T-helper 17 cell (primary cell): ENCODE measurements around the gene EPHA6. TPM values are rescaled to one million over a fixed set of nuclear protein-coding genes. Genes with fewer than 3 reads are reported as not detected.
"Not testable (repeated sequence)": the region's sequence is repeated elsewhere in the genome, so short reads cannot be mapped to it uniquely, and the experiment has no call there.

Experiments used
- ATAC-seq: fragments of 150-1000 bp; cut with Tn5 transposase; 2 replicates; pipeline ENCODE4 v1.10.0; 2021; ENCODE audit warnings: mild to moderate bottlenecking, moderate library complexity
- DNase-seq, 3 donors: peaks; one replicate each; pipeline versions ENCODE4 v3.0.0 to v3.0.0-alpha.2; 2020 to 2021
- H3K9me3 ChIP-seq: one replicate; pipeline ENCODE4 v1.7.0; 2013; ENCODE audit warnings: low read length, mild to moderate bottlenecking; ENCODE audit not compliant: control insufficient read depth, poor library complexity, severe bottlenecking
- H3K27ac Mint-ChIP-seq: one replicate; pipeline ENCODE4 v1.8.0; 2022; ENCODE audit warnings: mild to moderate bottlenecking, moderate library complexity, mixed read lengths
- H3K27me3 Mint-ChIP-seq: one replicate; pipeline ENCODE4 v1.8.0; 2022; ENCODE audit warnings: mixed read lengths
- H3K36me3 Mint-ChIP-seq: one replicate; pipeline ENCODE4 v1.8.0; 2022; ENCODE audit warnings: low read depth, mixed read lengths
- H3K4me1 Mint-ChIP-seq: one replicate; pipeline ENCODE4 v1.8.0; 2022; ENCODE audit warnings: mild to moderate bottlenecking, mixed read lengths
- H3K4me3 Mint-ChIP-seq: one replicate; pipeline ENCODE4 v1.8.0; 2022; ENCODE audit warnings: mild to moderate bottlenecking, moderate library complexity, mixed read lengths
- total RNA-seq, 4 donors: library from RNA in 2 of 4; stranded (reverse) in 2 of 4; gene quantifications; one replicate each; pipeline ENCODE4 v1.2.3 and lab custom pipeline; 2022 to 2026

EPHA6 gene
- total RNA-seq, 2 donors from 2014 or later = not detected

DNA sequence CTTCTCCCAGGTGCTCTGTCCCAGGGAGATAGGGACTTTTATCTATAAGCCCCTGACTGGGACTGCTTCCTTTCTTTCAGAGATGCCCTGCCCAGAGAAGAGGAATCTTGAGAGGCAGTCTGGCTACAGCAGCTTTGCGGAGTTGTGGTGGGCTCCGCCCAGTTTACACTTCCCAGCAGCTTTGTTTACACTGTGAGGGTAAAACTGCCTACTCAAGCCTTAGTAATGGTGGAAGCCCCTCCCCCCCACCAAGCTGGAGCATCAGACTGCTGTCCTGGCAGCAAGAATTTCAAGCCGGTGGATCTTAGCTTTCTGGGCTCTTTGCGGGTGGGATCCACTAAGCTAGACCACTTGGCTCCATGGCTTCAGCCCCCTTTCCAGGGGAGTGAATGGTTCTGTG is 696.4 kb downstream of the EPHA6 start:
- DNase-seq = no peak
- no peak for ATAC-seq
- H3K27ac Mint-ChIP-seq = no peak overlapping the region
- no peak overlapping the region for H3K4me3 Mint-ChIP-seq
- H3K4me1 Mint-ChIP-seq = no peaks in the 10 kb centered on the region
- no peaks in the 10 kb centered on the region for H3K27me3 Mint-ChIP-seq
- H3K36me3 Mint-ChIP-seq = no peaks in the 10 kb centered on the region
- no peaks in the 10 kb centered on the region for H3K9me3 ChIP-seq

- no peaks in the 10 kb centered on the region for H3K4me1 Mint-ChIP-seq
- DNase-seq (no peak), ATAC-seq (no peak)
- H3K27ac Mint-ChIP-seq = no peak overlapping the region
- no peak overlapping the region for H3K4me3 Mint-ChIP-seq
- H3K27me3 Mint-ChIP-seq = no peaks in the 10 kb centered on the region
- no peaks in the 10 kb centered on the region for H3K9me3 ChIP-seq
- H3K36me3 Mint-ChIP-seq = no peaks in the 10 kb centered on the region
These were observed 700.7 kb downstream of the EPHA6 start for GRCh38 chr3:97515076-97515475.

- DNase-seq = no peak
These were observed 716.3 kb downstream of the EPHA6 start for GRCh38 chr3:97530691-97531090.

GRCh38 chr3:97547573-97547972 is 733.2 kb downstream of the EPHA6 start:
- H3K27ac Mint-ChIP-seq, H3K4me3 Mint-ChIP-seq, DNase-seq, ATAC-seq, H3K9me3 ChIP-seq, H3K36me3 Mint-ChIP-seq, H3K4me1 Mint-ChIP-seq, H3K27me3 Mint-ChIP-seq: not testable (repeated sequence)

More at GRCh38 chr3:97530691-97531090, 716.3 kb downstream of the EPHA6 start:
- H3K4me1 Mint-ChIP-seq = no peaks in the 10 kb centered on the region
- H3K4me3 Mint-ChIP-seq = no peak overlapping the region
- H3K27me3 Mint-ChIP-seq = no peaks in the 10 kb centered on the region
- no peak for ATAC-seq
- H3K36me3 Mint-ChIP-seq = no peaks in the 10 kb centered on the region
- no peak overlapping the region for H3K27ac Mint-ChIP-seq
- H3K9me3 ChIP-seq = no peaks in the 10 kb centered on the region

DNA sequence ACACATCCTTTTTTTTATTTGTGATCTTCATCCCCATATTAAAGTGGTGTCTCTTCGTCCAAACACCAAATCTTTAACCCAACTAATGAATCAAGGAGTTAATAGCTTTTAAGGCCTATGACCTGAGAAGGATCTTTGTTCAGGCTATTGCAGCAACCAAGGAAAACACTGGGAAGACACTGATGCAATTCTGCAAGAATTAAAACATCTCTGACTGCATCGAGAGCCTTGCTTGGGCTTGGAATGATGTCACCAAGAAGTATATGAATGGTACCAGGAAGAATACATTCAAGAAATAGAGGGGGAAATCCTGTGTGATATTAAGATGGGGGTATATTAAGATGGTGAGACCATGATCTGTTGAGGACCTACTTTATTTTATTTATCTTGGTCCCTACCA is 736.0 kb downstream of the EPHA6 start:
- no peak for ATAC-seq
- H3K27ac Mint-ChIP-seq = no peak overlapping the region
- H3K36me3 Mint-ChIP-seq = no peaks in the 10 kb centered on the region
- H3K9me3 ChIP-seq = no peaks in the 10 kb centered on the region
- no peak overlapping the region for H3K4me3 Mint-ChIP-seq
- DNase-seq = no peak
- no peaks in the 10 kb centered on the region for H3K27me3 Mint-ChIP-seq
- no peaks in the 10 kb centered on the region for H3K4me1 Mint-ChIP-seq

DNA sequence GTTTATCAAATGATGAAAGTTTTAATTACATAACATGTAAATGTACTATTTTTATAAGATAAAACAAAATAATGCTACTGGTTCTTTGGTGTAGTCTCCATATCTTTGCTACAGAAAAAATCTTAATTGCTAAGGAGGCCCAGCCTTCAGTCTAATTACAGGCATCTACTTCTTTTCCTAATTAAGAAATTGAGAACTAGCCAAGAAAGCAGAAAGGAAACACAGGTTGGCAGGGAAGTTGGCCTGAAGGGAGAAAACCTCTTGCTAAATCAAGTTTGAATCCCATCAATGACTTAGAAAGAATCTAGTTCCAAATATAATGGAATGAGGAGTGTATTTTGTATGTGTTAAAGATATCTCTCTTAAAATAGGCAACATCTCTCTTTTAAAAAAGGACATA is 737.8 kb downstream of the EPHA6 start:
- Mint-ChIP-seq H3K4me3 (no peak overlapping the region), H3K36me3 (no peaks in the 10 kb centered on the region), H3K27me3 (no peaks in the 10 kb centered on the region), H3K27ac (no peak overlapping the region), H3K4me1 (no peaks in the 10 kb centered on the region)
- H3K9me3 ChIP-seq = no peaks in the 10 kb centered on the region
- DNase-seq (no peak), ATAC-seq (no peak)

DNA sequence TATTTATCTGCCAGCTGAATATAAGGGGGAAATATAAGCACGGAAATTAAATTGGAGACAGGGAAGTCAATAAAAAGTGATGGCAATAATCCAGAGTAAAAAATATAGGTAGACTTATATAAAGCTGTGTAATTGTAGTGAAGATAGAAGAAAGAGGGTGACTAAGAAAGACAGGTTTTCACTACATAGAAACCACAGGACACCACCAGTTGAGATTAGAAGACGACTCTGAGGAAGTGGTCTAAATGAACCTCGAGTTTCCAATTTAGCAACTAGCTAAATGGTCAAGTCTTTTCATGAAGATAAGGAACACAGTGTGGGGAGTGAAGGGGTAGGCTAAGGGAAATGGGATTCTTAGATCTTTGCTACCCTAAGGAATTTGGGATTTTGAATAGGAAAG is 761.3 kb downstream of the EPHA6 start:
- H3K27me3 Mint-ChIP-seq = no peaks in the 10 kb centered on the region
- no peak overlapping the region for H3K27ac Mint-ChIP-seq
- H3K9me3 ChIP-seq = no peaks in the 10 kb centered on the region
- no peaks in the 10 kb centered on the region for H3K4me1 Mint-ChIP-seq
- no peak for DNase-seq
- H3K4me3 Mint-ChIP-seq = no peak overlapping the region
- H3K36me3 Mint-ChIP-seq = no peaks in the 10 kb centered on the region
- no peak for ATAC-seq

DNA sequence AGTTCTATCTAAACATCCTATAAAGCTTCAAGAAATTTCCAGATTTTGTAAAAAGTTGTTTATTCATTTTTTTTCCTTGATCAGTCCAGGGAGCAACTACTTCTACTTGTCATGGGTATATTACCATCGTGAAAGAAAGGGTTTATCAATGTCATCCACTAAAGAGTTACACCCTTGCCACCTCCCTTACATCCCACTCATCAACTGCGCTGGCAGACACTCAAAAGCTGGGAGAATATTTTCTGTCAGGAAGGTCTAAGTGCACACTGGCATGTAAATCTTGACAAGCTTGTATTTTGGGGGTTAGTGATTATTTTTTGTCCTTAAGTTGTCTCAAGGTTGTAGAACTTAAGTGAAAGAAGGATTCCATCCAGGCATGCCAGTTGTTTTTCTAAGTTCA is 761.8 kb downstream of the EPHA6 start:
- H3K27me3 Mint-ChIP-seq = no peaks in the 10 kb centered on the region
- H3K4me3 Mint-ChIP-seq = no peak overlapping the region
- no peaks in the 10 kb centered on the region for H3K9me3 ChIP-seq
- H3K4me1 Mint-ChIP-seq = no peaks in the 10 kb centered on the region
- H3K36me3 Mint-ChIP-seq = no peaks in the 10 kb centered on the region
- ATAC-seq (no peak), DNase-seq (no peak)
- H3K27ac Mint-ChIP-seq = no peak overlapping the region

DNA sequence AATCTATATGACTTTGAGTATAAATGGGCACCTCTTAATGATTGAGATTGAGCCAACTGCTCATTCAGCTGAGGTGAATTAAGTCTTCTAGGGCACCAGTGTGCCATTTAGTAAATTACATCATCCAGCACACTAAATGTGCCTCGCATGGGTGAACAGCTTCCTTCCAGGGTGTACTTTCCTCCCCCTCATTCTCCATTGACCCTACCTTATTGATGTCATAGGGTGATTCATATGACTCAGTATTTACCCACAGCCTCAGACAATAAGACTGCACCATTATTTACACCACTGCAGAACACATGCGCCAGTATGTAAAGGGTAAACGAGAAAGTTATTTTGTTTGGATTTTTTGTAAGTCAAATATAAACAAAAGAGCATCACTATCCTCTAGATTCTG is 765.0 kb downstream of the EPHA6 start:
- Mint-ChIP-seq H3K27ac (no peak overlapping the region), H3K27me3 (peaks cover 7% of the 10 kb centered on the region), H3K4me1 (no peaks in the 10 kb centered on the region), H3K4me3 (no peak overlapping the region), H3K36me3 (no peaks in the 10 kb centered on the region)
- DNase-seq (no peak), ATAC-seq (no peak)
- no peaks in the 10 kb centered on the region for H3K9me3 ChIP-seq

DNA sequence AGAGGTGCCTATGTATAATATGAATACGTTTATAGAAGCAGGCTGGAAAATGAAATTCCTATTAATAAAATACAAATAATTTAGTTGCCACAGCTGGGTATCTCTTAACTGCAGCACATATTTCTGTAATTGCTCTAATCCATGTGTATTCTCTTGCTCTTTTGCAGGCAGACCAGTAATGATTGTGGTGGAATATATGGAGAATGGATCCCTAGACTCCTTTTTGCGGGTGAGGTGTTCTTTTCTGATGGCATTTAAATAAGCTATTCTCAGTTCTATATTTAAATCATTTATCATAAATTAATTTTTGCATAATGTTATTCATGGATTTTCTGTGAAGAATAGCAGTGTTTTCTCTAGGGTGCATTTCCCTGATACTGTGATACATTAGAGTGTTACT is 796.2 kb downstream of the EPHA6 start:
- Mint-ChIP-seq H3K27me3 (peaks cover 10% of the 10 kb centered on the region), H3K4me1 (no peaks in the 10 kb centered on the region), H3K4me3 (no peak overlapping the region), H3K27ac (no peak overlapping the region), H3K36me3 (no peaks in the 10 kb centered on the region)
- no peak for DNase-seq
- H3K9me3 ChIP-seq = no peaks in the 10 kb centered on the region
- ATAC-seq = no peak

DNA sequence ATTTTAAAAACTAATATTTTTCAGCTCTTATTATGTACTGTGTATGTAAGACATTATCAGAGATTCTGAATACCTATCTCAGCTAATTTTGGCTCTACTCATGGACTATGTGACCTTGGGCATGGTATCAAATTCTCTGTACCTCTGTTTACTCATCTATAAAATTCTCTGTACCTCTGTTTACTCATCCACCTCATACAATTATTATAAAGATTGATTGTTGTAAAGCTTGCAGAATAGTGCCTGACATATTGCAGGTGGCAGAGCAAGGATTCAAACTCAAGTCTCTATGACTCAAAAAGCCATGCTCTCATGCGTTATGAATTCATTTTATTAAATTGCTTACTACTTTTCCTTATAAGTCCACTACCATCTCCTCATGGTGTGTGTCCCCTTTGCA is 798.2 kb downstream of the EPHA6 start:
- no peaks in the 10 kb centered on the region for H3K36me3 Mint-ChIP-seq
- H3K4me1 Mint-ChIP-seq = no peaks in the 10 kb centered on the region
- no peak overlapping the region for H3K4me3 Mint-ChIP-seq
- DNase-seq (no peak), ATAC-seq (no peak)
- H3K27me3 Mint-ChIP-seq = peaks cover 4% of the 10 kb centered on the region
- H3K9me3 ChIP-seq = no peaks in the 10 kb centered on the region
- no peak overlapping the region for H3K27ac Mint-ChIP-seq

GRCh38 chr3:97613139-97613538 is 798.7 kb downstream of the EPHA6 start:
- no peaks in the 10 kb centered on the region for H3K36me3 Mint-ChIP-seq
- ATAC-seq (no peak), DNase-seq (no peak)
- H3K4me3 Mint-ChIP-seq = no peak overlapping the region
- peaks cover 4% of the 10 kb centered on the region for H3K27me3 Mint-ChIP-seq
- no peaks in the 10 kb centered on the region for H3K4me1 Mint-ChIP-seq
- no peaks in the 10 kb centered on the region for H3K9me3 ChIP-seq
- H3K27ac Mint-ChIP-seq = no peak overlapping the region

DNA sequence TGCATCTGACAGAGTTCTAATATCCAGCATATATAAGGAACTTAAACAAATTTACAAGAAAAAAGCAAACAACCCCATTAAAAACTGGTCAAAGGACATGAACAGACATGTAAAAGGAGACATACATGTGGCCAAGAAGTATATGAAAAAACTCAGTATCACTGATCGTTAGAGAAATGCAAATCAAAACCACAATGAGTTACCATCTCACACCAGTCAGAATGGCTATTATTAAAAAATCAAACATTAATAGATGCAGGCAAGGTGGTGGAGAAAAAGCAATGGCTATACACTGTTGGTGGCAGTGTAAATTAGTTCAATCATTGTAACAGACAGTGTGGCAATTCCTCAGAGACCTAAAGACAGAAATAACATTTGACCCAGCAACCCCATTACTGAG is 806.1 kb downstream of the EPHA6 start:
- not testable (repeated sequence) for H3K36me3 Mint-ChIP-seq, ATAC-seq, H3K27ac Mint-ChIP-seq, H3K4me1 Mint-ChIP-seq, DNase-seq, H3K27me3 Mint-ChIP-seq, H3K4me3 Mint-ChIP-seq, H3K9me3 ChIP-seq

DNA sequence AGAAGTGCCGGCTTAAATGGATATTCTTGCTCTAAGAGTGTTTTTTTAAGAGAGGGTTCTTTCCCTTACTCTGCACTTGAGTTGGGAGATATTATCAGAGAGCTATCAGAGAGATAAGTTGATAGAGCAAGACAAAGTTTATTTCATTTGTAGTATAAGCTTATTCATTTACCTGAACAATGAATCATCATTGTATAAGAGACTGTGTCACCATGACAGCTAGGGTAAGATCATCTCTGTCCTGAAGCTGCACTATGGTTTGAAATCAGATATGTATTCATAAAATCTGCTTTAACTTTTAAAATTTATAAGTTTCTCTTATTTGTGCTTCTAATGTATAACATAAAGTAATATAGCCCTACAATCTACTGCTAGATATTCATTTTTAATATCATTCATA is 822.1 kb downstream of the EPHA6 start:
- DNase-seq (no peak), ATAC-seq (no peak)
- Mint-ChIP-seq H3K27me3 (peaks cover 8% of the 10 kb centered on the region), H3K27ac (no peak overlapping the region), H3K36me3 (no peaks in the 10 kb centered on the region), H3K4me3 (no peak overlapping the region), H3K4me1 (peaks cover 2% of the 10 kb centered on the region)
- H3K9me3 ChIP-seq = no peaks in the 10 kb centered on the region

DNA sequence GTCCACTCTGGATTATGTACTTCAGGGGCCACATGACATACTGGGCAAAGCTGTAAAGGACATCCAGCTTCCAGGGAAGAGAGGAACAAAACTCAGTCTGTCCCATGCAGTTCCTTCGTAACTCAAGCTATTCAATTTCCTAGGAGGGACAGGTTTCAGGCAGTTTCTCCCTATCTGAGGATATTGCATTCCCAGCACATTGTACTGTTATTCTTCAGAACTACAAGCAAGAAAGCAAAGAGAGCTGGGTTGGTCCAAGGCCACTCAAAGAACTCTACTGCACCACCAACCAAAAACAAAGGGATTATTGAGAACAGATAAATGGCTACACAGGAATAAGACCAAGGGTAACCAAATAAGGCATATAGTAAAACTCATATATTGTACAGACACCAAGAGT is 832.5 kb downstream of the EPHA6 start:
- Mint-ChIP-seq H3K27ac (no peak overlapping the region), H3K27me3 (peaks cover 5% of the 10 kb centered on the region), H3K4me1 (no peaks in the 10 kb centered on the region), H3K36me3 (no peaks in the 10 kb centered on the region), H3K4me3 (no peak overlapping the region)
- H3K9me3 ChIP-seq = no peaks in the 10 kb centered on the region
- no peak for ATAC-seq
- no peak for DNase-seq
